COLO668 (cell line): ENCODE measurements around the gene NCAPH2.

Experiments
- DNase-seq: peaks from one replicate; lab custom pipeline; 2025; ENCODE audit not compliant: unreplicated experiment; lab: John Stamatoyannopoulos, UW

NCAPH2 gene

GRCh38 chr22:50474710-50475651, 33.0 kb upstream of the NCAPH2 start, which contains the start of gene SBF1:
TSS of gene SBF1 (minus strand) at chr22:50475035. CDS start at chr22:50474840, 195 bp downstream.
- peak; percentile 95 for DNase-seq

GRCh38 chr22:50475652-50476002, 32.4 kb upstream of the NCAPH2 start:
- DNase-seq = no peak

DNA sequence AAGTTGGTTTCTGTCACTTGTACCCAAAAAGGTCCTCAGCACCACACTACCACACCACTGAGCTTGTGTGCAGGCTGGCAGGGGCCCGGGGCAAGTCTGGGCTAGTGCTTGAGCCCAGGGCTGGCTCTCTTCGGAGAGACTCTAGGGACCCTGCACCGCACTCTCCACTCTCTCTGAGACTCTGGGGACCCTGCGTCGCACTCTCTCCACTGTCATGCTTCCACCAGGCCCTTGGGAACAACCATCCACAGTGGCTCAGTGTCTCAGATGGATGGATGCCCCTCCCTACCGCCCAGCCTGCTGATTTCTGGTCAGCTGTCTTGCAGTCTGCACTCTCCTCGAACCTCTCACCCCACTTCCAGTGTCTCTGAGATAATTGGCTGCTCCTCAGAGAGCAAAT, 31.2 kb upstream of the NCAPH2 start:
- DNase-seq = no peak

DNA sequence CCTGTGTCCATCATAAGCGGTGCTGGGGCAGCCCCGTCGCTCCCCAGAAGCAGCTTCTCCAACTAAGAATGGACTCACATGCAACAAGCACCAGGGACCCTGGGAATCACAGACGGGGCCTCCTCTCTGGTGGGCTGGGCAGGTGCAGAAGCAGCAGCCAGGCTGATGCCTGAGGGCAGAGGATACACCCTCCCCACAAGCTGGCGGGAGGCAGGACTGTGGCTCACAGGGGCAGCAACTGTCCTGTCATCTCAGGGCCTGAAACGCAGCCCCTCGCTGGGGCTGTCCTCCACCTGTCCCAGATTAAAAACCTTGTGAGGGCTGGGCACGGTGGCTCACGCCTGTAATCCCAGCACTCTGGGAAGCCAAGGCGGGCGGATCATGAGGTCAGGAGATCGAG, 30.1 kb upstream of the NCAPH2 start:
- DNase-seq = no peak

DNA sequence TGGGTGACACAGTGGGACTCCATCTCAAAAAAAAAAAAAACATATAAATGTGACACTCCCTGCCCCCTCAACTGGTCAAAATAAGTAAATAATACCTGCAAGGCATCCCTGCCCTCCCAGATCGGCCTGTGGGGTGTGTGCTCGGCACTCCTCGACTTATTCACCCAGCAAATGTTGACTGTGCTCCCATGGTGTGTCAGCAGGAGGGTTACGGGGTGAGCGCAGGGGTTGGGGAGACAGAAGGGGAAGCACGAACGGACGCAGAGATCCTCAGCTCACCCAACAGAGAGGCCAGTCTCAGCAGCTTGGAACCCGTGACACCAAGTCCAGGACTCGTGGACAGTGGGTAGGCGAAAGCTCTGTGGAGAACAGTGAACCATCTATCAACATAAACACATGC, 28.3 kb upstream of the NCAPH2 start:
- no peak for DNase-seq

- no peak for DNase-seq
Measured at GRCh38 chr22:50481045-50481439, 27.0 kb upstream of the NCAPH2 start.

DNA sequence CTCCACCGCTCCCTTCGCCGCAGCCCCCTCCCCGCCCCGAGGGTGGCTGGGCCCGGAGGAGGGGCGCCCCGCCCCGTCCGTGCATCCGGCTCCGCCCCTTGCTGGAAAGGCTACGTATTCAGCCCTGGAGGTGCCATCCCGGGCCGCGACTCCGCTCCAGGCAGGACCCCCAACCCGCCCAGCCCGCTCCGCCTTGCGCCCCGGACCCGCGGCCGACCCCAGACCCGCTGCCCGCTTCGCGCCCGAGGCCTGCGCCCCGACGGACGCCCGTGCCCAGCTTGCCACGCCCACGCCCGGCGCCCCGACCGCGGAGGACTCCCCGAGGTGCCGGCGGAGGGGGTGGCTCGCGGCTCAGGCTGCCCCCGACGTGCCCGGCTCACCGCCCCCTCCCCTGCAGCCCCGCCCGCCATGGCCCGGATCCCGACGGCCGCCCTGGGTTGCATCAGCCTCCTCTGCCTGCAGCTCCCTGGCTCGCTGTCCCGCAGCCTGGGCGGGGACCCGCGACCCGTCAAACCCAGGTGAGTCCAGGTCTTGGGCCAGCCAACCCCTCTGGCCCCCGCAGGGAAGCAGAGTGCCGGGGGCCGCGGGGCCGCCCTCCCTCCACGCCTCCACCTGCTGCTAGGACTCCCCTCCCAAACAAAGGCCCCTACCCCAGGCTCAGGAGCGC, 26.5 kb upstream of the NCAPH2 start, which contains the start of gene ADM2:
TSS of gene ADM2 (plus strand) at position 104 of the 667 bp plus-strand sequence. CDS start at position 409, 305 bp downstream.
- DNase-seq = peak; percentile 36

DNA sequence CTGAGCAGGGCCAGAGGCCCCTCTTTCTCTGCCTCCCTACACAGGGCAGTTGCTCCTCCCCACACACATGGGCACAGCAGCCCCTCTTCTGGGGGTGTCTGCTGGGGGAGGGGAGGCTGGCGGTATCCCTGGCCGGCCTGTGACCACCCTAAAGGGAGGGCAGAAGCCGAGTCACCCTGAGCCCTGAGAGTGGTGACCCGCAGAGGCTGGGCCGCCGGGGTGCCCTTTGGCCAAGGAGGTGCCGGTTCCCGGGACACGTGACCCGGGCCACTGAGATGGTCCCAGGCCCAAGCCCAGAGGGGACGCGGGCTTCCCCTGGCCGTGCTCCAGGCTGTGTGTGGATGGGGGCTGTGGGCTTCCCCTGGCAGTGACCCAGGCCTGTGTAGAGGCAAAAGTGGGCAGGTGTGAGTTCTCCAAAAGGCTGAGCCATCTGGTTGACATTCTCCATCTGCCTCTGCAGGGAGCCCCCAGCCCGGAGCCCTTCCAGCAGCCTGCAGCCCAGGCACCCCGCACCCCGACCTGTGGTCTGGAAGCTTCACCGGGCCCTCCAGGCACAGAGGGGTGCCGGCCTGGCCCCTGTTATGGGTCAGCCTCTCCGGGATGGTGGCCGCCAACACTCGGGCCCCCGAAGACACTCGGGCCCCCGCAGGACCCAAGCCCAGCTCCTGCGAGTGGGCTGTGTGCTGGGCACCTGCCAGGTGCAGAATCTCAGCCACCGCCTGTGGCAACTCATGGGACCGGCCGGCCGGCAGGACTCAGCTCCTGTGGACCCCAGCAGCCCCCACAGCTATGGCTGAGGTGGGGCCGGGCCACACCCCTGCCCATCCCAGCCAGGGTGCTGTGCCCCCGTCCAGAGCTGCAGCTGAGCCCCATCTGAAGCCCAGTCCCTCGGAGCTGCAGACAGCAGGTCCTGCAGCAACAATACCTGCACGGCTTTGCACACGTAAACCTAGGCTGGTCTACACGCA, 25.6 kb upstream of the NCAPH2 start:
- DNase-seq = no peak

GRCh38 chr22:50483106-50483505, 24.9 kb upstream of the NCAPH2 start:
- no peak for DNase-seq

DNA sequence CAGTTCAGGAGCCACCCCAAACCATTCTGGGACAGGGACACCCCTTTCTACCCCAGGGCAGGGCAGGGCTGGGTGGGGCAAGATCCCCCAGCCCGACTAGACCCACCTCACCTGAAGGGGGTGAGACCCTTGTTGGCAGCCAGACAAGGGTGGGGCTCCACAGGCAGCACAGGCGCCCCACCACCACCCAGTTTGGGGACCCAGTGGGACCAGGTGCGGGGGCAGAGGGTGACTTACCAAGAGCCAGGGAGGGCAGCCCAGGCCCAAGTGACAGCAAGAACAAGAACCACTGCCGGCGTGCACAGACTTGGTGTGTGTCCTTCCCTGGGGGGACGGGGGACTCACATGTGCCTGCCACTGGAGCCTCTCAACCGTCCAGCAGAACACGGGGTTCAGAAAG, 24.5 kb upstream of the NCAPH2 start:
- no peak for DNase-seq

- DNase-seq = peak; percentile 45
Measured at GRCh38 chr22:50483977-50484853, 23.8 kb upstream of the NCAPH2 start.

DNA sequence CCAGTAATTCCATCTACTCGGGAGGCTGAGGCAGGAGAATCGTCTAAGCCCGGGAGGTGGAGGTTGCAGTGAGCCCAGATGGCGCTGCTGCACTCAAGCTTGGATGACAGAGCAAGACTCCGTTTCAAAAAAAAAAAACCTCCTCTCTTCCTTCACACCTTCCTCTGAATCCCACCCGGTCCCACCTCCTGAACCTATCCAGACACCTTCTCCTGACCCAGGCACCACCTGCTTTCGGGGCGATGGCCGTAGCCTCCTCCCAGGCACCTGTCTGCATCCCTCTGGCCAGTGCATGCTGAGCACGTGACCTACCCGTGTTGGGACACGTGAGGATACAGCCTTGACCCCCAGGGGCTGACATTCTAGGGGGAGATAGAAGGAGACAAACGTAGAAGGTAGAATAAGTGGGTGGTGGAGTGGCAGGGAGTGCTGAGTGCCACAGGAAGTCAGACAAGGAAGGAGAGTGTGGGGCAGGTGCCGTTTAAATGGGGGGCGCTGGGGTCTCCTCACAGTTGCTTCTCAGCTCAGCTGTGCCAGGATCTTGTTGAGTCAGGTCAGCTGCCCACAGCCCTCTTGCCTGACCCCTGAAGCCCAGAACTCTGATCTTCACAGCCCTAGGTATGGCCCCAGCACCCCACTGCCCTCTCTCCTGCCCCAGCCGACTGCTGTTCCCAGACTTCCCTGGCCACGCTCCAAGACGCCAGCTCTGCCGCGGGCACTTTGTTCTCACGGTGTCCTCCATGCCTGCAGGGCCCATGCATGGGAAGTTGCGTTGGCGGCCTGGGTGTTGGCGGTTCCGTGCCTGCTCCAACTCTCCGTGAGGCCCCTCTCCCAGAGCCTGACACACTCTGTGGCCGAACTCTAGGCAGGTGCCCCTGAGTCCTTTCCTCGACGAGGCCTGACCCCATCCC, 22.5 kb upstream of the NCAPH2 start:
- DNase-seq = peak; percentile 60

DNA sequence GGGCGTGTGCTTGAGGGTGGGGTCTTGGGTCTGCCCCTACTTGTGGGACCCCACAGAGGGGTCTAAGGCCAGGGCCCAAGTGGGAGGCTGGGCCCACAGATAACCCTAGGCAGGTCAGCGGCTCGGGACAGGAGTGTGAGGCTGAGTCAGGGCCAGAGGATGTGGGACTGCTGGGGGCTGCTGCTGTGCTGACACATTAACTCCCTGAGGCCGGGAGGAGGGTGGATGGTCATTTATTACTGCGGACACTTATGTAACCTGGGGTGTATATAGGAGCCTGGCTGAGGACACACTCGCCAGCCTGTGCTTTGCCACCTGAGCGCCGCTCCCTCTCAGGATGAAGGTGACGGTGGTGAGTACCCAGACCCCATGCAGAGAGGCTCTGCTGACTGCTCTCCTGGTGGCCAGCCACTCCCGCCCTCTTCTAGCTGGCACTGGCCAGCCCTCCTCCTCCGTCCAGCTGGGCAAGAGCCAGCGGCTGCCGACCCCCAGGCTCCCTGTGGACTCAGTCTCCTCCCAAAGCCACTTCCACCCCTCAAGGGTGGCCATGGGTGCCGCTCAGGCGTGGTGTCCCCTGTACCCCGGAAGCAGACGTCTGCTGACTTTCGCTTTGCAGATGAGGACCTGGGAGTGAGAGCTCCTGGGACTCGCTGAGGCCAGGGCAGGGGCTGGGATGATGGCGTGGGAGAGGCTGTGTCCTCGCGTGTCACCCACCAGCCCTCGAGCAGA, 21.3 kb upstream of the NCAPH2 start, which contains the start of gene MIOX:
TSS of gene MIOX (plus strand) at position 299 of the 729 bp plus-strand sequence. CDS start at position 338, 39 bp downstream.
- no peak for DNase-seq

GRCh38 chr22:50487290-50488005, 20.6 kb upstream of the NCAPH2 start:
- DNase-seq = no peak

- DNase-seq = no peak
Measured at GRCh38 chr22:50488006-50488677, 19.9 kb upstream of the NCAPH2 start.

DNA sequence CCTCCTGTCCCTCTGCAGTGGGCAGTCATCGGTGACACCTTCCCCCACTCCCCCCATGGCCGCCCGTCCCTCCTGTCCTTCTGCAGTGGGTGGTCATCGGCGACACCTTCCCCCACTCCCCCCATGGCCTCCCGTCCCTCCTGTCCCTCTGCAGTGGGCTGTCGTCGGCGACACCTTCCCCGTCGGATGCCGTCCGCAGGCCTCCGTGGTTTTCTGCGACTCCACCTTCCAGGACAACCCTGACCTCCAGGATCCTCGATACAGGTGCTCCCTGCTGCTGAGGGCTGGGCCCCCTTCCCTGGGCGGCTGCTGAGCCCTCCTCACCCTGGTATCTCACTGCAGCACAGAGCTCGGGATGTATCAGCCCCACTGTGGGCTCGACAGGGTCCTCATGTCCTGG, 19.1 kb upstream of the NCAPH2 start:
- DNase-seq = no peak
